ENCODE data around the gene BHLHE40. TPM values are rescaled to one million over a fixed set of nuclear protein-coding genes. Genes with fewer than 3 reads are reported as not detected.

BHLHE40 gene
- total and polyA plus RNA-seq, 2 of the 4 experiments (the other 2 are of a cell fraction), result 22.8 to 31.8 TPM

GRCh38 chr3:4976109-4976508, 3.1 kb upstream of the BHLHE40 start:
- H3K56ac ChIP-seq (ENCODE audit: extremely low read depth, insufficient read depth, low read length), result no peak overlapping the region
- H3K9me1 ChIP-seq (ENCODE audit: insufficient read depth, low read length), result no peaks in the 10 kb centered on the region
- no peak overlapping the region for H3K9ac ChIP-seq (ENCODE audit: low read depth, low read length)
- intact Hi-C loops (cut with micrococcal nuclease) (loop anchor here (1.0 to 5.0 kb wide), 3 partner anchors 134 to 320 kb away; no protein-coding TSS in a partner anchor), dilution Hi-C loops (cut with HindIII; ENCODE audit: low sequenced_read_pairs, unreplicated experiment) (no loop called here), in situ Hi-C loops (cut with MboI; ENCODE audit: low sequenced_read_pairs) (loop anchor here (10.0 kb wide), 1 partner anchor 141 kb away; no protein-coding TSS in a partner anchor)
- no peak overlapping the region for H2AK9ac ChIP-seq (replicated peaks; ENCODE audit: low read depth, low read length, poor library complexity)
- H2AFZ ChIP-seq (replicated peaks; ENCODE audit: low read length, poor library complexity), result peak overlapping the region; percentile 10
- no peak overlapping the region for H2AK5ac ChIP-seq (ENCODE audit: low read depth, low read length)
- no peaks in the 10 kb centered on the region for H3K27me3 ChIP-seq (ENCODE audit: control insufficient read depth, insufficient read depth, low read length)
- peaks cover 6 to 13% of the 10 kb centered on the region in 2 experiments; a peak in 3 of 4 replicates for H3K79me1 ChIP-seq (ENCODE audit: low read depth in 1 of 2, low read length in 2 of 2)
- CTCF ChIA-PET, result interaction anchor here (0.8 to 2.1 kb wide), 6 partner anchors 47 to 264 kb away, joined by 3 to 14 read pairs (median 4); no protein-coding TSS in a partner anchor
- POLR2A ChIA-PET (ENCODE audit: unreplicated experiment), result no interaction called here
- H3K23ac ChIP-seq (ENCODE audit: low read depth, low read length), result no peak overlapping the region
- H3K9me3 ChIP-seq (ENCODE audit: control insufficient read depth, insufficient read depth, low read length), result no peaks in the 10 kb centered on the region
- H2BK120ac ChIP-seq (ENCODE audit: low read depth, low read length), result no peak overlapping the region
- H2BK15ac ChIP-seq (ENCODE audit: low read depth, low read length), result no peak overlapping the region
- H3K14ac ChIP-seq (replicated peaks; ENCODE audit: low read depth, low read length), result no peak overlapping the region
- no peak overlapping the region for H2BK5ac ChIP-seq (ENCODE audit: low read depth, low read length, poor library complexity, severe bottlenecking)
- DNase-seq (peak; percentile 63), ATAC-seq (ENCODE audit: low read depth) (no peak)
- H4K91ac ChIP-seq (ENCODE audit: insufficient read depth, low read depth, low read length), result no peak overlapping the region
- no peaks in the 10 kb centered on the region for H4K20me1 ChIP-seq (ENCODE audit: insufficient read depth, low read length)
- H3K36me3 ChIP-seq (ENCODE audit: control insufficient read depth, insufficient read depth, low read length), result no peaks in the 10 kb centered on the region
- WGBS, 2 experiments (ENCODE audit: extremely low coverage in 2 of 2, insufficient read length in 1 of 2), result no CpG with 5 or more reads among the region's 4 CpGs
- no peak overlapping the region for H3K4me3 ChIP-seq (ENCODE audit: insufficient read depth, low read depth, low read length)
- TF ChIP-seq RAD21 (IDR thresholded peaks at IDR 0.05; ENCODE audit: low read length) (peak; percentile 66), NFE2L2 (IDR thresholded peaks at IDR 0.05; ENCODE audit: low read depth, low read length) (no peak), MAZ (IDR thresholded peaks at IDR 0.05; ENCODE audit: borderline replicate concordance, low read depth, low read length) (no peak), POLR2A (IDR thresholded peaks at IDR 0.05; ENCODE audit: low read depth, low read length) (no peak), SMC3 (IDR thresholded peaks at IDR 0.05; ENCODE audit: low read depth, low read length) (peak; percentile 72), CTCF (conservative IDR thresholded peaks at IDR 0.05; ENCODE audit: low read depth, low read length) (peak; percentile 63), MXI1 (IDR thresholded peaks at IDR 0.05; ENCODE audit: borderline replicate concordance, low read depth, low read length) (no peak), CEBPB (IDR thresholded peaks at IDR 0.05; ENCODE audit: low read depth, low read length) (peak; percentile 95), CHD1 (IDR thresholded peaks at IDR 0.05; ENCODE audit: low read depth, low read length) (no peak)
- no peak overlapping the region for H3K4me2 ChIP-seq (ENCODE audit: low read depth, low read length)
- no peak overlapping the region for H4K5ac ChIP-seq (ENCODE audit: low read depth, low read length)
- no peak overlapping the region for H3K27ac ChIP-seq (ENCODE audit: insufficient read depth, low read length)
- H2BK20ac ChIP-seq (ENCODE audit: low read depth, low read length), result no peak overlapping the region
- H4K8ac ChIP-seq (ENCODE audit: low read depth in 2 of 2, low read length in 2 of 2), result no peak overlapping the region
- BruUV-seq (replicated peaks), result no TSS peak
- no peak overlapping the region for H3K4ac ChIP-seq (ENCODE audit: low read depth, low read length)
- no peak overlapping the region for H3K18ac ChIP-seq (ENCODE audit: low read depth, low read length)
- peaks cover 5% of the 10 kb centered on the region; the same call in 1 of the 2 replicates for H3K4me1 ChIP-seq (ENCODE audit: control insufficient read depth, insufficient read depth, low read length)

All from IMR-90 (cell line).